Mucosa of rectum (tissue), 2 donors: Measurements from ENCODE around the gene RBM15B.
A peak's percentile ranks its signal among the peaks of the same experiment; 100 is the strongest.

Experiments
- H3K27ac ChIP-seq, 2 donors: one replicate each; pipeline ENCODE4 v1.7.0; 2013; ENCODE audit warnings: inconsistent platforms in 2 of 2, low read depth in 2 of 2, low read length in 2 of 2
- H3K27me3 ChIP-seq, 2 donors: one replicate each; pipeline ENCODE4 v1.7.0; 2013; ENCODE audit warnings: low read length in 2 of 2; ENCODE audit not compliant: control insufficient read depth in 2 of 2, insufficient read depth in 2 of 2
- H3K36me3 ChIP-seq, 2 donors: one replicate each; pipeline ENCODE4 v1.7.0; 2013; ENCODE audit warnings: low read length in 2 of 2; ENCODE audit not compliant: control insufficient read depth in 2 of 2, insufficient read depth in 2 of 2
- H3K4me1 ChIP-seq, 2 donors: one replicate each; pipeline ENCODE4 v1.7.0; 2013; ENCODE audit warnings: low read length in 2 of 2, mild to moderate bottlenecking in 1 of 2; ENCODE audit not compliant: control insufficient read depth in 2 of 2, insufficient read depth in 2 of 2
- H3K4me3 ChIP-seq, 2 donors: one replicate each; pipeline ENCODE4 v1.7.0; 2013; ENCODE audit warnings: low read length in 2 of 2
- H3K9ac ChIP-seq, 2 donors: one replicate each; pipeline ENCODE4 v1.7.0; 2013; ENCODE audit warnings: low read length in 2 of 2, low read depth in 1 of 2, mild to moderate bottlenecking in 1 of 2
- H3K9me3 ChIP-seq, 2 donors: one replicate each; pipeline ENCODE4 v1.7.0; 2013; ENCODE audit warnings: low read length in 2 of 2; ENCODE audit not compliant: control insufficient read depth in 2 of 2
- donor health status: healthy.
- donor health status: Normal muscosa, but diverticular disease.

RBM15B gene

GRCh38 chr3:51400166-51400565 is 9.1 kb downstream of the RBM15B start:
- Histone ChIP-seq H3K4me1 (peaks cover 2 to 7% of the 10 kb centered on the region in 2 donors), H3K27me3 (no peaks in the 10 kb centered on the region), H3K27ac (peak overlapping the region in 1 of 2 donors; percentile 64), H3K9me3 (no peaks in the 10 kb centered on the region), H3K9ac (no peak overlapping the region), H3K36me3 (peaks cover 52 to 60% of the 10 kb centered on the region in 2 donors), H3K4me3 (no peak overlapping the region)

- Histone ChIP-seq H3K36me3 (peaks cover 37 to 44% of the 10 kb centered on the region in 2 donors), H3K27ac (no peak overlapping the region), H3K27me3 (no peaks in the 10 kb centered on the region), H3K9me3 (no peaks in the 10 kb centered on the region), H3K9ac (no peak overlapping the region), H3K4me1 (peaks cover 2 to 7% of the 10 kb centered on the region in 2 donors), H3K4me3 (no peak overlapping the region)
Observed at GRCh38 chr3:51401735-51402134, 10.7 kb downstream of the RBM15B start.

GRCh38 chr3:51403675-51404074 is 12.6 kb downstream of the RBM15B start:
- Histone ChIP-seq H3K4me1 (peaks cover 2 to 7% of the 10 kb centered on the region in 2 donors), H3K9ac (no peak overlapping the region), H3K36me3 (peaks cover 23 to 32% of the 10 kb centered on the region in 2 donors), H3K27ac (no peak overlapping the region), H3K9me3 (no peaks in the 10 kb centered on the region), H3K27me3 (no peaks in the 10 kb centered on the region), H3K4me3 (no peak overlapping the region)

GRCh38 chr3:51408021-51408420 is 16.9 kb downstream of the RBM15B start:
- peaks cover 15 to 41% of the 10 kb centered on the region in 2 donors for H3K36me3 ChIP-seq
- no peaks in the 10 kb centered on the region for H3K4me1 ChIP-seq
- no peak overlapping the region for H3K27ac ChIP-seq
- no peak overlapping the region for H3K9ac ChIP-seq
- no peaks in the 10 kb centered on the region for H3K27me3 ChIP-seq
- H3K9me3 ChIP-seq = no peaks in the 10 kb centered on the region
- no peak overlapping the region for H3K4me3 ChIP-seq

GRCh38 chr3:51408813-51409212 is 17.7 kb downstream of the RBM15B start:
- peaks cover 14 to 43% of the 10 kb centered on the region in 2 donors for H3K36me3 ChIP-seq
- no peaks in the 10 kb centered on the region for H3K27me3 ChIP-seq
- H3K27ac ChIP-seq = no peak overlapping the region
- no peak overlapping the region for H3K9ac ChIP-seq
- H3K4me1 ChIP-seq = no peaks in the 10 kb centered on the region
- no peaks in the 10 kb centered on the region for H3K9me3 ChIP-seq
- no peak overlapping the region for H3K4me3 ChIP-seq

- peaks cover 39 to 49% of the 10 kb centered on the region in 2 donors for H3K36me3 ChIP-seq
- H3K27me3 ChIP-seq = no peaks in the 10 kb centered on the region
- no peaks in the 10 kb centered on the region for H3K9me3 ChIP-seq
- no peak overlapping the region for H3K27ac ChIP-seq
- no peaks in the 10 kb centered on the region for H3K4me1 ChIP-seq
- H3K4me3 ChIP-seq = no peak overlapping the region
- no peak overlapping the region for H3K9ac ChIP-seq
Observed at GRCh38 chr3:51422211-51422610, 31.1 kb downstream of the RBM15B start.

- Histone ChIP-seq H3K4me1 (no peaks in the 10 kb centered on the region), H3K36me3 (peaks cover 25 to 48% of the 10 kb centered on the region in 2 donors)
Observed at GRCh38 chr3:51426921-51427320, 35.8 kb downstream of the RBM15B start.

GRCh38 chr3:51429138-51429537 is 38.1 kb downstream of the RBM15B start:
- Histone ChIP-seq H3K27me3 (no peaks in the 10 kb centered on the region), H3K9ac (no peak overlapping the region), H3K36me3 (peaks cover 19 to 48% of the 10 kb centered on the region in 2 donors)

More at GRCh38 chr3:51426921-51427320, 35.8 kb downstream of the RBM15B start:
- H3K9ac ChIP-seq = no peak overlapping the region
- no peaks in the 10 kb centered on the region for H3K27me3 ChIP-seq
- no peaks in the 10 kb centered on the region for H3K9me3 ChIP-seq
- H3K27ac ChIP-seq = no peak overlapping the region
- H3K4me3 ChIP-seq = no peak overlapping the region

GRCh38 chr3:51434110-51434509 is 43.0 kb downstream of the RBM15B start:
- Histone ChIP-seq H3K27me3 (no peaks in the 10 kb centered on the region), H3K36me3 (peaks cover 11 to 33% of the 10 kb centered on the region in 2 donors), H3K4me1 (no peaks in the 10 kb centered on the region), H3K27ac (no peak overlapping the region), H3K9me3 (no peaks in the 10 kb centered on the region), H3K4me3 (no peak overlapping the region), H3K9ac (no peak overlapping the region)

More at GRCh38 chr3:51429138-51429537, 38.1 kb downstream of the RBM15B start:
- H3K4me3 ChIP-seq = no peak overlapping the region
- no peak overlapping the region for H3K27ac ChIP-seq
- no peaks in the 10 kb centered on the region for H3K9me3 ChIP-seq
- H3K4me1 ChIP-seq = no peaks in the 10 kb centered on the region

- Histone ChIP-seq H3K9ac (no peak overlapping the region), H3K4me3 (no peak overlapping the region), H3K4me1 (no peaks in the 10 kb centered on the region), H3K36me3 (peaks cover 9 to 30% of the 10 kb centered on the region in 2 donors), H3K9me3 (no peaks in the 10 kb centered on the region), H3K27ac (no peak overlapping the region), H3K27me3 (no peaks in the 10 kb centered on the region)
Observed at GRCh38 chr3:51434746-51435327, 43.8 kb downstream of the RBM15B start.
